Measurements from ENCODE around the gene DOCK8. TPM values are rescaled to one million over a fixed set of nuclear protein-coding genes. Genes with fewer than 3 reads are reported as not detected.
A peak's percentile ranks its signal among the peaks of the same experiment; 100 is the strongest.
"Not testable (repeated sequence)": the region's sequence is repeated elsewhere in the genome, so short reads cannot be mapped to it uniquely, and the experiment has no call there.

The DOCK8 gene
- 0.22 TPM for total RNA-seq (ENCODE audit: unreplicated experiment)
- long read RNA-seq = 0 reads

DNA sequence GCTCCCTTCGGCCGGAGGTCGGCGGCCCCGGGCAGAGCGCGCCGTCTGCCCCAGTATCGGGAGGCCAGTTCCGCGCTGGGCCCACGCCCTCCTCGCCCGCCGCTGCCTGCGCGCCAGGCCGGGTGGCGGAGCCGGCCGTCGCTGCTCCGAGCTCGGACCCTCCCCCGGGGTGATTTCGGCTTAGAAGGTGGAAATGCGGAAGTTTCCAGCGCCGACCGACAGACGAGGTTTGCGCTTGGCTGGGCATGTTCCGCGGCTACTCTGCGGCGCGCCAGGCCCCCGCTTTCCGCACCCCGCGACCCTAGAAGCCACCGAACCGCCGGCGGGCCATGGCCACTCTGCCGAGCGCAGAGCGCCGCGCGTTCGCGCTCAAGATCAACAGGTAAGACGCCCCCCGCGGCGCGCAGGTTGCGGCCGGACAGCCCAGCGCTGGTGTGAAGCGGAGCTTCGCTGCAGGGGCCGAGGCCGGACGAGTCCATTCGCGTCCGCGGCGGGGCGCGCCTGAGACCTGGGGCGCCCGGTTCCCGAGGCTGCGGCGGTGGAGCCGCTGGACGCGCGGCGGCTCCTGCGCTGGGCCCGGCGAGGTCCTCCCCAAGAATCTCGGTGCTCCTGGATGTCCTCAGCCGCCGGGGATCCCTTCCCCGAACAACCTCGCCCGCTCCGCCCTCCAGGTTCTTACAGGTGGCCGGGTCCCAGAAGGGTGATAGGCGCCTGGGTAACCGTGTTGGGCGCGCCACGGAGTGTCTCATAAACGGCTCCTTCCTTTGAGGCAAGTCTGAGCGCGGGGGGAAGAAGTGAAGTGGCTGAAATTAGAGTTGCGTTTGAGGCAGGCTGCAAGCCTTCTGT lies at the start of gene DOCK8:
DOCK8 (plus strand) TSS at position 218 of the 846 bp plus-strand sequence; CDS start at position 330, 112 bp downstream.
- Mint-ChIP-seq H3K36me3 (ENCODE audit: unreplicated experiment) (no peaks in the 10 kb centered on the region), H3K27me3 (ENCODE audit: unreplicated experiment) (no peaks in the 10 kb centered on the region), H3K4me1 (ENCODE audit: low read depth, unreplicated experiment) (no peaks in the 10 kb centered on the region), H3K9me3 (ENCODE audit: unreplicated experiment) (no peaks in the 10 kb centered on the region), H3K27ac (ENCODE audit: unreplicated experiment) (no peak within 1 kb of the TSS), H3K4me3 (ENCODE audit: unreplicated experiment) (peak within 1 kb of the TSS; percentile 74)
- DNase-seq = peak; percentile 77
- TF ChIP-seq, protein P1, sequence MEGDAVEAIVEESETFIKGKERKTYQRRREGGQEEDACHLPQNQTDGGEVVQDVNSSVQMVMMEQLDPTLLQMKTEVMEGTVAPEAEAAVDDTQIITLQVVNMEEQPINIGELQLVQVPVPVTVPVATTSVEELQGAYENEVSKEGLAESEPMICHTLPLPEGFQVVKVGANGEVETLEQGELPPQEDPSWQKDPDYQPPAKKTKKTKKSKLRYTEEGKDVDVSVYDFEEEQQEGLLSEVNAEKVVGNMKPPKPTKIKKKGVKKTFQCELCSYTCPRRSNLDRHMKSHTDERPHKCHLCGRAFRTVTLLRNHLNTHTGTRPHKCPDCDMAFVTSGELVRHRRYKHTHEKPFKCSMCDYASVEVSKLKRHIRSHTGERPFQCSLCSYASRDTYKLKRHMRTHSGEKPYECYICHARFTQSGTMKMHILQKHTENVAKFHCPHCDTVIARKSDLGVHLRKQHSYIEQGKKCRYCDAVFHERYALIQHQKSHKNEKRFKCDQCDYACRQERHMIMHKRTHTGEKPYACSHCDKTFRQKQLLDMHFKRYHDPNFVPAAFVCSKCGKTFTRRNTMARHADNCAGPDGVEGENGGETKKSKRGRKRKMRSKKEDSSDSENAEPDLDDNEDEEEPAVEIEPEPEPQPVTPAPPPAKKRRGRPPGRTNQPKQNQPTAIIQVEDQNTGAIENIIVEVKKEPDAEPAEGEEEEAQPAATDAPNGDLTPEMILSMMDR (IDR thresholded peaks at IDR 0.05; ENCODE audit: partially characterized antibody, unreplicated experiment) = peak; percentile 14

DNA sequence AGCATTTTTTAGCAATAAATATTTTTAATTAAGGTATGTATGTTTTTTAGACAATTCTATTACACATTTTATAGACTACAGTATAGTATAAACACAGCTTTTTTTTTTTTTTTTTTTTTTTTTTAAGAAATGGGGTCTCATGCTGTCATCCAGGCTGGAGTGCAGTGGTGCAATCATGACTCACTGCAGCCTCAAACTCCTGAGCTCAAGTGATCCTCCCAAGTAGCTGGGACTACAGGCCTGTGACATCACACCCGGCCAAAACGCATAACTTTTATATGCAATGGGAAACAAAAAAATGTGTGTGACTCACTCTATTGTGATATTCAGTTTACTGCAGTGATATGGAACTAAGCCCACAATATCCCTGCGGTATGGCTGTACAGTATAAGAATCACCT lies 44.9 kb upstream of the DOCK8 start:
- not testable (repeated sequence) for DNase-seq; H3K9me3 Mint-ChIP-seq (ENCODE audit: unreplicated experiment); H3K27me3 Mint-ChIP-seq (ENCODE audit: unreplicated experiment); H3K4me1 Mint-ChIP-seq (ENCODE audit: low read depth, unreplicated experiment); H3K4me3 Mint-ChIP-seq (ENCODE audit: unreplicated experiment); H3K36me3 Mint-ChIP-seq (ENCODE audit: unreplicated experiment); H3K27ac Mint-ChIP-seq (ENCODE audit: unreplicated experiment)

- peak overlapping the region; percentile 86 for H3K4me3 Mint-ChIP-seq (ENCODE audit: unreplicated experiment)
- H3K9me3 Mint-ChIP-seq (ENCODE audit: unreplicated experiment); H3K36me3 Mint-ChIP-seq (ENCODE audit: unreplicated experiment); H3K27ac Mint-ChIP-seq (ENCODE audit: unreplicated experiment); H3K27me3 Mint-ChIP-seq (ENCODE audit: unreplicated experiment); H3K4me1 Mint-ChIP-seq (ENCODE audit: low read depth, unreplicated experiment); DNase-seq: not testable (repeated sequence)
Observed at GRCh38 chr9:178140-178825, 36.4 kb upstream of the DOCK8 start.

GRCh38 chr9:178970-179383 lies 35.7 kb upstream of the DOCK8 start, which contains the start of gene ZNG1A:
Gene ZNG1A (minus strand): TSS chr9:179056. CDS start chr9:178969, 87 bp downstream.
- H3K4me1 Mint-ChIP-seq (ENCODE audit: low read depth, unreplicated experiment); H3K36me3 Mint-ChIP-seq (ENCODE audit: unreplicated experiment); H3K27me3 Mint-ChIP-seq (ENCODE audit: unreplicated experiment); H3K9me3 Mint-ChIP-seq (ENCODE audit: unreplicated experiment); H3K27ac Mint-ChIP-seq (ENCODE audit: unreplicated experiment): not testable (repeated sequence)
- peak; percentile 70 for DNase-seq
- H3K4me3 Mint-ChIP-seq (ENCODE audit: unreplicated experiment) = peak within 1 kb of the TSS; percentile 86

DNA sequence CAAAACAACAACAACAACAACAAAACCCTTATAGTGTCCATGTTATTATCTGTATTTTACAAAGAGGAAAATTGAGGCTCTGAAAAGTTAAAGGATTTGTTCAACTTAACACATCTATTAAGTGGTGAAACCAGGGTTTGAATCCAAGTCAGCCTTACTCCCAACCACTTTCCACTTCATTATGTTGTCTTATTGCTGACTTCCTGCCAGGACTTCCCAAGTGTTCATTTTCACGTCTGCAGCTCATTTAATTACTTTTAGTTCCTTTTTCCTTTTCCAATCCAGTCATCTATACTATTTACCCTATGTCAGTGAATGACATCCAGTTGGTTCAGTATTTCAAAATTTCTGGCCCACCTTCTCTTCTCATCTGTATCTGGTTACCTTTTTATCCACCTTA lies 15.1 kb upstream of the DOCK8 start:
- not testable (repeated sequence) for H3K4me3 Mint-ChIP-seq (ENCODE audit: unreplicated experiment); DNase-seq; H3K27ac Mint-ChIP-seq (ENCODE audit: unreplicated experiment); H3K4me1 Mint-ChIP-seq (ENCODE audit: low read depth, unreplicated experiment); H3K36me3 Mint-ChIP-seq (ENCODE audit: unreplicated experiment); H3K9me3 Mint-ChIP-seq (ENCODE audit: unreplicated experiment); H3K27me3 Mint-ChIP-seq (ENCODE audit: unreplicated experiment)

GRCh38 chr9:206481-206880 lies 8.2 kb upstream of the DOCK8 start:
- H3K4me1 Mint-ChIP-seq (ENCODE audit: low read depth, unreplicated experiment) = no peaks in the 10 kb centered on the region
- no peak overlapping the region for H3K27ac Mint-ChIP-seq (ENCODE audit: unreplicated experiment)
- DNase-seq = no peak
- TF ChIP-seq, protein P1 (IDR thresholded peaks at IDR 0.05; ENCODE audit: partially characterized antibody, unreplicated experiment) = no peak
- H3K9me3 Mint-ChIP-seq (ENCODE audit: unreplicated experiment) = no peaks in the 10 kb centered on the region
- no peaks in the 10 kb centered on the region for H3K36me3 Mint-ChIP-seq (ENCODE audit: unreplicated experiment)
- H3K4me3 Mint-ChIP-seq (ENCODE audit: unreplicated experiment) = no peak overlapping the region
- no peaks in the 10 kb centered on the region for H3K27me3 Mint-ChIP-seq (ENCODE audit: unreplicated experiment)

All from glutamatergic neuron (in vitro differentiated cells).